ENCODE results near the gene RNF41.
"Not testable (repeated sequence)": the region's sequence is repeated elsewhere in the genome, so short reads cannot be mapped to it uniquely, and the experiment has no call there.

The RNF41 gene

DNA sequence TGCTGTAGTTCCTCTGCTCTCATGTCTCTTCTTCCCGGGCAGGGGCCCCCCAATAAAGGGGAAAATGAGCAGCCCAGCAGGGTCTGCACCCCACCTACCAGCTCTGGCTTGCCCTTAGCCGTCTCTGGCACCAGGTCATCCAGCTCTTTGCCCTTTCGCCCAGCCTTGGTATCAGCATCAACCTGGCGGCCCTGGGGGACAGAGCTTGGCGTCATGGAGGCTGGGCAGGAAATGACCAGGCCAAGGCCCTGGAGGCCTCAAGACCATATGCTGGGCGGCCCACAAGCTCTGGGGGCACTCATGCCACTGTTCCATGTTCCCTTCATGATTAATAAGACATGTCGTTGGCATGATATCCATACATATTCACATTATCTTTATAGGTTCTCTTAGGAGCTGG, 48.9 kb downstream of the RNF41 start:
- no peak for DNase-seq (ENCODE audit: low read depth in 2 of 3, low spot score in 2 of 3)

DNA sequence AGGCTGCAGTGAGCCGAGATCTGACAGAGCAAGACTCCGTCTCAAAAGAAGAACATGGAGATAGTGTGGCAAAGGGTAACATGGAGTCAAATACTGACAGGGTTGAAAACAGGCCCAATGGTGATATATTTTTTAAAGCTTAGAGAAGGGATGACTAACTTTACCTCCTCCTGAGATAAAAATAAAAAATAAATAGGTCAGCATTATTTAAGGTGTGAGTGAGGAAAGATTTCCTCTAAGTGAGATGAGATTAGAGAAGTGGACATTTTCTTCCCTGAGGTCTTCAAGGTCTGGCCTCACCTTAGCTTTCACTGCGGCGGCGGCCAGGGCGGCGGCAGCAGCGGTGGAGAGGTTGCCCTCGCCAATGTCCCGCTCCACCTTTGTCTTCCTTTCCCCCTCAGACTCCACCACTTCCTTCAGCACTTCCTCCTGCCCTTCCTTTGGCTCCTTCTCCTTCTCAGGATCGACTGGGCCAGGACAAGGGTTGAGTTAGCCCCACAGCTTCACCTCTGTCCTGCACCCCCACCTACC, 52.4 kb downstream of the RNF41 start:
- no peak for DNase-seq (ENCODE audit: low read depth in 2 of 3, low spot score in 2 of 3)

DNA sequence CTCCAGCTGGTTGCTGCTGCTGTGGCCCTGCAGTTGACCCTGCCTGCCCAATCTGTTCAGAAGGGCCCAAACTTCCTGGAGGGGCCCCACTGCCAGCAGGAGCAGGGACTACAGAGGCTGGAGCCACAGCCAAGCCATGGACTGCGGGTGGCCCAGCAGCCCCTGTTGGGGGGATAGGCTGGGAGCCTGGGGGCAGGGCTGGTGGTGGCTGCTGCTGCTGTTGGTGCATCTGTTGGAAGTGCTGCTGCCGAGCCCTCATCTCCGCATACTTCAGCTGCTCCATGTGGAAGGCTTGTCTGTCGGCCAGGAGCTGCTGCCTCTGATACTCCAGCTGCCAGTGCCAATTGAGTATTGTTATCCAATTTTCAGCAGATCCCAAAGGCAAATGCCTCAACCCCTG, 56.4 kb downstream of the RNF41 start:
- DNase-seq (ENCODE audit: low read depth in 2 of 3, low spot score in 2 of 3): no peak

DNA sequence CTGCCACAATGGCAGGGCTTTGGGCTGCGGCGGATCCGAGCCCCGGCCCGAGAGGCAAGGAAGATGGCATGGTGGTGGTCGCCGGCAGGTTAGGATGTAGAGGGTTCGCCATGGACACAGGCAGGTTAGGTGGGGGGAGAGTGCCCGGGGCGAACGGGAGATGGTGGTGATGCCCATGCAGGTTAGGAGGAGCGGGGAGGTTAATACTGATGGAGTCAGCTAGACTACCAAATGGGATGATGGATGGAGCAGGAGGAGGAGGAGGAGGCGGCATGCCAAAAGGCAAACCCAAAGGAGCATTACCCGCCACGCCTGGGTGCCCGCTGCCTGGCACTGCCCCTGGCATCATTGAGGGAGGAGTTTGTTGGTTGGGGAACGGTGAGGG, 57.4 kb downstream of the RNF41 start:
- no peak for DNase-seq (ENCODE audit: low read depth in 2 of 3, low spot score in 2 of 3)

DNA sequence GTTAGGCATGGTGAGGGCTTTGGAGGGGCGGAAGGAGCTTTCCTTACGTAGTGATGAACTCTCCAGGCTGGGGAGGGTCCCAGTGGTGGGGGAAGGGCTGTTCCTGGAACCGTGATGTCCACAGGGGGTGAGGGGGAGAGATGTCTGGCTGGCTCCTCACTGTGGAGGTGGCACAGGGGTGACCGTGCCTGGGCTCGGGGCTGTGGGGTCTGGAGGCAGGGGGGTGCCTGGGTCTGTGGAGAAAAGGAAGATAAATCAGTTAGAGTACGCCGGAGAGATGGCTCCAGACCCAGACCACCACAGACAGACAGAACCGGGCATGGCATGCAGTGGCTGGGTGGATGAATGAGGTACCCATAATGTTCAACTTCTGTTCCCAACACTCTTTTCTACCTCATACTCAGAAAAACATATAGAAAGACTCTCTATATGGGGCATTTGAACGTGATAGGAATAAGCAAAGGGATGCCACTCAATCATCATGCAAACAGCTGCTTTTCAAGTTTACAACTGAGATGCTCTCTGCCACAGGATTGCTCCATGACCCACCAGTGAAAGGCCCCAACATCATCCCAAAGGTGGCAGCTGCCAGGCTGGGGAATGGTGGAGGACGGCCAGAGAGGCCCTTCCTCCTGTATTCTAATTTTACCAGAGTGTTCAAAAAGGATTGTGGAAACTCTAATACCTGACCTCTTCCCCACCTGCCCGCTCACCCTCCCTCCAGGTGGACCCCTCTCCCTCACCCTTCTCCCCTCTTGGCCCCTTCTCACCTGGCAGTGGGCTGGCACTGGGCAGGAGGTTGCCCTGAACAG, 58.0 kb downstream of the RNF41 start:
- DNase-seq (ENCODE audit: low read depth in 2 of 3, low spot score in 2 of 3): no peak

DNA sequence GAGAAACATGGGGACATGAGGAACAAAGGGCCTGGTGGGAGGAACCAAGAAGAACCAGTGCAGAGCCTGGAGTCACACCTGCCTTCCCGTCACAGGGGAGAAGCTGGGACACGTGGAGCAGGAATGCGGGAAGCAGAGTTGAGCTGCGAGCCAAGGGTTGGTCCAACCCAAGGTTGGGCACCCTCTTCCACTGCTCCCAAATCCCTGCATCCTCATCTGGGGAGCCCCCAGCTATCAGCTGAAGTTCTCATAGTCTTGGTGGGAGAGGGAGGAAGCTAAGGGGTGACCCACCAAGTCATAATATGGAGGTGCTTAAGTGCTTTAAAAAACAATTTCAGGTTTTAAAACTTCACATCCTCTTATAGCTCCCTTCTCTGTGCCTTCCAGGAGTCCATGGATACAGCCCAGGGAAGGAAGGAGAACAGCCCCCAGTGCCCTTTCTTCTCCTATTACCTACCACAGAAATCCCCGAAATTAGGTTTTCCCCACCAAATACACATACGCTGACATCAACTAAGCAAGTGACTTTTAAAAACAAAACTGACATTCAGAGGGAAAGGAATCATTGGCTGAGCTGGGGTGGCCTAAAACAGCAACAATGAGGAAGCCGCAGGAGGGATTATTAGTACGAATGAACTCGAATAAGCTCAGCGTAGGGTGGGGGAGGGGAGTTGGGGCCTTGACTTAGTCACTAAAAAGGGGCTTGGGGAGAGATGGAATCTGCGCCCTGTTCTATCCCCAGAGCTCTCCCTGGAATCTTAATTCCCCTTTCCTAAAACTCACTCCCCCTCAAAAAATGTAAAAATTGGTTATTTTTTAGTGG, 59.0 kb downstream of the RNF41 start:
- DNase-seq (ENCODE audit: low read depth in 2 of 3, low spot score in 2 of 3): no peak

DNA sequence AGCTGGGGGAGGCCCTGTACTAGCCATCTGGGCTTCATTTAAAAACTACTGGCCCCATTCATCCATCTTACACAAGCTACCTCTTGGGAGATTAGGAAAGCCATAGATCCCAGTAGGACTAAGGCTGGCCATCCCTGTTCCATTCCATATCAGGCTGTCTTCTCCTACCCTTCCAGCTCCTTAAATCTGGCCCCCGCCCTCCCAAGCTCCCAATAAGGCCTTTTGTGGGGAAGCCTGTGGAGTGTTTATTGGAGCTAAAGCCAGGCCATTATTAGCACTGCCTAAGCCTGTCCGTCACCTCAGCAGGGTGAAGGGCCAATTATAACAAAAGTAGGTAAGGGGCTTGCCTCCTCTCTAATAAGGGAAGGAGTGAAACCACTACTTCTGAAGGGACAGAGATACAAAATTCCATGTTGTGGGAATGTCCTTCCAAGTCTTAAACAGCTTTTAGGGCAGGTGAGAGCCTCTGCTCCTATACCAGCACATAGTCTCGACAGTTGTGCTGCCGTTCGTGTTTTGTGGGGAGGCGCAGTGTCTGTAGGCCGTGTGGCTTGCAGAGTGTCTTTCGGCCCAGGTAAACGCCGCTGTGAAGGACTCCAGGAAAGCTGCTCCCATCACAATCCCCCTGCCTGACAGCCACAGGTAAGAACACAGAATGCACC, 59.9 kb downstream of the RNF41 start:
- no peak for DNase-seq (ENCODE audit: low read depth in 2 of 3, low spot score in 2 of 3)

DNA sequence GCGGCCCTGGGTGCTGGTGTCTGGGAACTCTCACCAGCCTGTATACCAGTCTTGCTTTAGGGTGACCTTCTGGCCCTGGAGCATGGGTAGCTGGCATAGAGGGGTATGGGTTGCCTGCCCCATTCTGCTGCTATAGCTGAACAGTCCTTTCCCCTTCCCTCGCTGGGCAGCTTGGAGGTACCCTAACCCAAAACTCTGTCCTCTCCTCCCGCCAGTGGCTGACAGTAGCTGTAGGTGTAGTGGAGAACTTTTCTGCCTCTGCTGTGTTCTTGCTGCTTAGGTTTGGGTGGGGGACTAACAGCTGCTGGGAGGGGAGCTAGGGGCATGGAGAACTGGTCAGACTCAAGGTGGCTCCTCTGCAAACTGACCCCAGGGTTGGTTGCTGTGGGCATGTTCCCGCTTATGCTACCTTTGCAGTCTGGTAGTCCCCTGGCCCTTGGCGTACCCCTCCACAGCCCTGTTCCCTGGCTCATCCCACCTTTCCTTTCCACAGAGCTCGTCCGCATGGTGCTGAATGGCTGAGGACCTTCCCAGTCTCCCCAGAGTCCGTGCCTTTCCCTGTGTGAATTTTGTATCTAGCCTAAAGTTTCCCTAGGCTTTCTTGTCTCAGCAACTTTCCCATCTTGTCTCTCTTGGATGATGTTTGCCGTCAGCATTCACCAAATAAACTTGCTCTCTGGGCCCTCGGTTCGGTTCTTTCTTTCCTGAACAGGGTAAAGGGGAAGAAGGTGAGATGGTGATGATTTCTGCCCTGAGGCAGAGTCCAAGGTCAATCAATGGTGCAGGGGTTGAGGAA, 60.6 kb downstream of the RNF41 start:
- no peak for DNase-seq (ENCODE audit: low read depth in 2 of 3, low spot score in 2 of 3)

DNA sequence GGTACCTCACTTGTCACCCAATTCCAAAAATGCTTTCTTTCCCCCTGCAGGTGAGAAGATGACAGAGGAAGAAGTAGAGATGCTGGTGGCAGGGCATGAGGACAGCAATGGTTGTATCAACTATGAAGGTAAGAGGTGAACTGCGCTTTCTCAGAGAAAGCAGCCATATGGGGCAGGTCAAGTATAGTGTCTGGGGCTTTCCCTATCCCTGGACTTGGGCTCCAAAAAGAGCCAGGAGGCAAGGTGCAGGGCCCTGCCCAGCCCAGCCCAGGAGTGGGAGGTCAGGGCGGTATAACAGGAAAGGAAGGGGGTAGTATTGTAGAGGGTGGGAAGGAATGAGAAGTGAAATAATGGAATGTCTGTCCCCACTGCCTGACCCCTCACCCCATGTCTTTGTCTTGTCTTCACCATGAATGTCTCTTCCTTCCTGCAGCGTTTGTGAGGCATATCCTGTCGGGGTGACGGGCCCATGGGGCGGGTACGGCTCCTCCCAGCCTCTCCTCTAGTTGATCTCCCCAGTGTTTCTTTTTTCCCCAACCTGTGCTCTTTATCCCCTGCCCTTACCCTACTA, 61.4 kb downstream of the RNF41 start:
- peak in 1 of 3 experiments; percentile 30 for DNase-seq (ENCODE audit: low read depth in 2 of 3, low spot score in 2 of 3)

DNA sequence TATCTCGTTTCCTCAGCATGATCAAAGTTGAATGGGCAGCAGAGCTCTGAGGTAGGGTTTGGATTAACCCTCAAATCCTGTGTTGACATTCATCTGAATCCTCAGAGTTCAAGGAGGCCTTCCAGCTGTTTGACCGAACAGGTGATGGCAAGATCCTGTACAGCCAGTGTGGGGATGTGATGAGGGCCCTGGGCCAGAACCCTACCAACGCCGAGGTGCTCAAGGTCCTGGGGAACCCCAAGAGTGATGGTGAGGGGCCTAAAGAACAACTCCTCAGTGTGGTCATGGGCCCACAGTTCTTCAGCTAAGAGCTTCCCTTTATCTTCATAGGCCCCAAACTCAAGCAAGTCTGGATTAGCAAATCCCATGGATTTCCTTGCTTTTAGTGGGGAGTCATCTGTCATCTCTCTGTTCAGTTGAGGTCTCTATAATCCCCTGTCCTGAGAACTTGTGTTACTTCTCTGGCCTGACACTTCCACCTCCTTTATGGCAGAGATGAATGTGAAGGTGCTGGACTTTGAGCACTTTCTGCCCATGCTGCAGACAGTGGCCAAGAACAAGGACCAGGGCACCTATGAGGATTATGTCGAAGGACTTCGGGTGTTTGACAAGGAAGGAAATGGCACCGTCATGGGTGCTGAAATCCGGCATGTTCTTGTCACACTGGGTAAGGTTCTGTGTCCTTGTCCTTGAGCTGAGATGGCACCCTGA, 62.1 kb downstream of the RNF41 start:
- no peak for DNase-seq (ENCODE audit: low read depth in 2 of 3, low spot score in 2 of 3)

DNA sequence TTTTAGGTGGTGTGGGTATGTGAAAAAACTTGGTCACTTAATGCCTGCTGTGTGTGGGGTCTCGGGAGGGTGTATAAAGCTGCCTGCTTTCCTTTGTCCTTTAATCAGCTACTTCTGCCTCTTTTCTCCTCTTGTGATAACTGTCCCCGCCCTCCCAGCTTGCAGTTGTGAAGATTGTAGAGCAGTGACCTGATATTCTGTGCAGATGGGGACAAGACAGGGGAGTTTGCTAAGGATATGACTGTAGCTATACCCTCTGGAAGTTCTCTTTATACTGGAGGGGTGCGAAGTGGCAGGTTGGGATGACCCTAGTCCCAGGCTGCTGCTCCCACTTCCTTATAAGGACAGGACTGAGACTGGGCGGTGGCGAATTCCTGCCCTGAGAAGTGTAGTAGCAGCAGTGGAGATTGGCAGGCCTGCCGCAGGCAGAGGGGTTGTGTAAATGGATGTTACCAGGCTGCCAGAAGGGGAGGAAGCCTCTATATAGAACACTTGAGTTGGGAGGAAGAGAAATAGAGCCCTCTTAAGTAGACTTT, 62.7 kb downstream of the RNF41 start:
- no peak for DNase-seq (ENCODE audit: low read depth in 2 of 3, low spot score in 2 of 3)

DNA sequence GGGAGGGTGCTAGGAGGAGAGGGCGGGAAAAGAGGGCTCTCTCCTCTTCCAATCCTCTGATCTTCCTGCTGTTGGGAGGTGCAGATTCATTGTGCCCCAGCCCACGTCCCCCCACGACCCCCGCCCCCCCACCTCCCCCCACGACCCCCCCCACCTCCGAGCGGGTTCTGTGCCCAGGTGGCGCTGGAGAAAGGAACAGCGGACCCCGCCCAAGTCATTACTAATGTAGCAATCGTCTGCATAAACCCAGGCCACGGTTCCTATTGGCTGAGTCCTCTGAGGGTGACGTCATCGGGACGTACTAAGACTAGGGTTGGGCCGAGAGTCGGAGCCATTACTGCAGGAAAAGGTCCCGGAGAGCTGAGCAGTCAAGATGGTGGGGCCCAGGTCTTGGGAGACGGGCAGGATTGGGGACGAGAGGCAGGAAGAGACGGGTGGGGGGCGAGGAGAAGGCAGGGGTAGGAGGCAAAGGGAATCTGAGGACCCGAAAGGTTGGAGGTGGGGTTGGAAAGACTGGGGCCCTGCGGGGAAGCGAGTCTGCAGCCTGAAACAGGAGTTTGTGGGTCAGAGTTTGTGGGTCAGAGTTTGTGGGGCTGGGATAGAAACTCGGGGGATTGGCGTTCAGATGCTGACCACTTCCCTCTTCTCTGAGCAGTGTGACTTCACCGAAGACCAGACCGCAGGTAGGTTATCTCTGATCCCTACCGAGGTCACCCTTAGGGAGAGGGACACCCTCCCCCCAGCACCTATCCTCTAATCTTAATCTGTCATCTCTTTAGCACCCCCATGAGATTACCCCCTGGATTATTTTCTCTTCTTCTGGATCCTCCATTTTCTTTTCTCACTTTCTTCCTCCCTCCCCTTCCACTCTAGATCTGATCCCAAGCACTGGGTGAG, 63.4 kb downstream of the RNF41 start, which contains the start of gene MYL6:
Gene MYL6, plus strand, starts transcription at position 331 of the 897 bp plus-strand sequence. Its CDS starts 43 bp downstream, at position 374.
- peak; percentile 62 to 84 (median 74) for DNase-seq (ENCODE audit: low read depth in 2 of 3, low spot score in 2 of 3)

DNA sequence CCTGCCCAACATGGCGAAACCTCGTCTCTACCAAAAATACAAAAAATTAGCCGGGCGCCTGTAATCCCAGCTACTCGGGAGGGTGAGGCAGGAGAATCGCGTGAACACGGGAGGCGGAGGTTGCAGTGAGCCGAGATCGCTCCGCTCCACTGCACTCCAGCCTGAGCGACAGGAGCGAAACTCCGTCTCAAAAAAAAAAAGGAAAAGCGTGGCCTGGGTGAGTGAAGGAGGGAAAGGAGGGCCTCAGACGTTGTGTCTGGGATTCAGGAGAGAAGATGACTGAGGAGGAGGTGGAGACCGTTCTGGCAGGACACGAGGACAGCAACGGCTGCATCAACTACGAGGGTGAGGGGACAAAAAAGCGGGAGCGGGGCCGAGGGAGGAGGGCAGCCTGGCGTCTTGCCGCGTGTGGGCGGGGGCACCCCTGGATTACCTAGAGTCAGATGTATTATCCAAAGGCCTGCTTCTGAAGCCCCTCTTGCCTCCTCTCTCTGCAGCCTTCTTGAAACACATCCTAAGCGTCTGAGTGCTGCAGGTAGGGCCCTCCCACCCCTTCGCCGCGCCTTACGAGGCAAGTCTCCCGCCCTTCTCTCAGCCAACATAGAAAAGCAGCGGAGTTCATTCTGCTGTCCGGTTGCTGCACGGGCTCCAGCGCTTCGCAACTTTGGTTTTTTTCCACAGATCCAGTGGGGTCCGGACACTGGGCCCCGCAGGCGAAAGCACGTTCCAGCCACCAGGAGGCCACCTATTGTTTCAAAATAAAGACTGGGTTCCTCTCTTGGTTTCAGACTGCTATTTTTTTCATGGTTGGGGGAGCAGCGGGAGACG, 64.3 kb downstream of the RNF41 start:
- DNase-seq (ENCODE audit: low read depth in 2 of 3, low spot score in 2 of 3): peak; percentile 31 to 36 (median 36)

DNA sequence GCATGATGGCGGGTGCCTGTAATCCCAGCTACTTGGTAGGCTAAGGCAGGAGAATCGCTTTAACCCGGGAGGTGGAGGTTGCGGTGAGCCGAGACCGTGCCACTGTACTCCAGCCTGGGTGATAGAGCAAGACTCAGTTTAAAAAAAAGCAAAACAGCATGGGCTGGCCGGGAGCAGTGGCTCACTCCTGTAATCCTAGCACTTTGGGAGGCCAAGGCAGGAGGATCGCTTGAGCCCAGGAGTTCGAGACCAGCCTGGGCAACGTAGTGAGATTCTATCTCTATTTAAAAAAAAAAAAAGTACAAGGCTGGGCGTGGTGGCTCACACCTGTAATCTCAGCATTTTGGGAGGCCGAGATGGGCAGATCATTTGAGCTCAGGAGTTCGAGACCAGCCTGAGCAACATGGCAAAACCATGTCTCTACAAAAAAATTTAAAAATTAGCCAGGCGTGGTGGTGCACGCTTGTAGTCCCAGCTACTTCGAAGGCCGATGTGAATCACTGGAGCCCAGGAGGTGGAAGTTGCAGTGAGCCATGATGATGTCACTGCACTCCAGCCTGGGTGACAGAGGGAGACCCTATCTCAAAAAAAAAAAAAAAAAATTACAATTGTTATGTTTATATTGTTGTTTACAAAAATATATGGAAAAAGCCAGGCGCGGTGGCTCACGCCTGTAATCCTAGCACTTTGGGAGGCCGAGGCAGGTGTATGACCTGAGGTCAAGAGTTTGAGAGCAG, 65.1 kb downstream of the RNF41 start:
- DNase-seq (ENCODE audit: low read depth in 2 of 3, low spot score in 2 of 3): not testable (repeated sequence)

DNA sequence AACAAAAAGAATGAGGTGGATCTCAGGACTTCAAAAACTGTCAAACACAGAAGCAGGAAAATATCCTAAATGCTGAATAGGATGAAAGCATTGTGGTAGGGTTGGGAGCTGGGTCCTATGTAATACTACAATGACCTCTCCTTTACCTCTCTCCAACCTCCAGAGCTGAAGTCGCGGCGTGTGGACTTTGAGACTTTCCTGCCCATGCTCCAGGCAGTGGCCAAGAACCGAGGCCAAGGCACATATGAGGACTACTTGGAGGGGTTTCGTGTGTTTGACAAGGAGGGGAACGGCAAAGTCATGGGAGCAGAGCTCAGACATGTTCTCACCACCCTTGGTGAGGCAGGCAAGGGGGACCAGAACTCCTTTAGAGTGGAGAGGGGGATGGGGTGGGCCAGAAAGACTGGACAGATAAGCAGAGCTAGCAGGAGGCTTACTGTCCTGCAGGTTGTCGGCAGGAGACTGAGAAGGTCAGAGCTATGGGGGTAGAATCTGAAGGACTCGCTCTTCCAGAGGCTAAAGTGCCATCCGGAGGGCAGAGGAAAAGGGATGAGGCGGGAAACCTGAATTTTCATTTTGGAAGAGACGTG, 66.4 kb downstream of the RNF41 start:
- DNase-seq (ENCODE audit: low read depth in 2 of 3, low spot score in 2 of 3): no peak

DNA sequence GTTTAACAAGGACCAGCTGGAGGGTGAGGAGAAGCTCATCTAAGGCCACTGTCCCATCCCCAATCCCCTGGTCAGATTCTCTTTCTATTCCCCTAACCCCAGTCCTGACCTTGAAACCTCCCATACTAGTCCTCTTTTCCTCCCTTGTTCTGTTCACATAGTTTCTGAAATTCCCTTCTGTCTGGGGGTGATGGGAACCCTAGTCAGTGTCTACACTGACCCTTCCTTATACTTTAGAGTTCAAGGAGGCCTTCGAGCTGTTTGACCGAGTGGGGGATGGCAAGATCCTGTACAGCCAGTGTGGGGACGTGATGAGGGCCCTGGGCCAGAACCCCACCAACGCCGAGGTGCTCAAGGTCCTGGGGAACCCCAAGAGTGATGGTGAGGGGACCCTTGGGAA, 66.9 kb downstream of the RNF41 start:
- DNase-seq (ENCODE audit: low read depth in 2 of 3, low spot score in 2 of 3): no peak

Data from activated CD8-positive, alpha-beta memory T cell treated with anti-CD3 and anti-CD28 coated beads for 48 hours (primary cell).